Astrocyte (in vitro differentiated cells and primary cell): ENCODE data around the gene ESYT1. TPM values are rescaled to one million over a fixed set of nuclear protein-coding genes. Genes with fewer than 3 reads are reported as not detected.

Source experiments
- DNase-seq: peaks from one replicate; pipeline ENCODE4 v3.0.0-alpha.2; 2010; ENCODE audit warnings: low read depth
- FAIRE-seq: peaks from 2 replicates; lab custom pipeline; 2011; peaks lifted over from hg19 to GRCh38; lab: Jason Lieb, UNC
- H2AFZ ChIP-seq: 2 replicates; pipeline ENCODE4 v1.6.0; 2012; ENCODE audit warnings: low read depth, low read length, inconsistent platforms
- H3K27ac ChIP-seq: 2 replicates; pipeline ENCODE4 v1.5.1; 2011; ENCODE audit warnings: low read depth, low read length, inconsistent platforms
- H3K27me3 ChIP-seq: 2 replicates; pipeline ENCODE4 v1.6.0; 2011; ENCODE audit warnings: low read length, inconsistent platforms; ENCODE audit not compliant: insufficient read depth
- H3K36me3 ChIP-seq: 2 replicates; pipeline ENCODE4 v1.5.1; 2011; ENCODE audit warnings: low read length, inconsistent platforms; ENCODE audit not compliant: insufficient read depth
- H3K4me1 ChIP-seq: 2 replicates; pipeline ENCODE4 v1.5.1; 2011; ENCODE audit warnings: low read length, inconsistent platforms; ENCODE audit not compliant: insufficient read depth
- H3K4me2 ChIP-seq: 2 replicates; pipeline ENCODE4 v1.6.0; 2012; ENCODE audit warnings: low read length, inconsistent platforms
- H3K4me3 ChIP-seq: 2 replicates; pipeline ENCODE4 v1.5.1; 2011; ENCODE audit warnings: low read depth, mild to moderate bottlenecking, low read length, inconsistent platforms; ENCODE audit not compliant: insufficient read depth
- H3K79me2 ChIP-seq: 2 replicates; pipeline ENCODE4 v1.6.0; 2012; ENCODE audit warnings: mild to moderate bottlenecking, low read length, inconsistent platforms; ENCODE audit not compliant: insufficient read depth
- H3K9ac ChIP-seq: 2 replicates; pipeline ENCODE4 v1.6.0; 2012; ENCODE audit warnings: mild to moderate bottlenecking, low read length, inconsistent platforms
- H3K9me3 ChIP-seq: 2 replicates; pipeline ENCODE4 v1.5.1; 2012; ENCODE audit warnings: low read depth, mild to moderate bottlenecking, low read length, inconsistent platforms; ENCODE audit not compliant: insufficient read depth
- H4K20me1 ChIP-seq: 2 replicates; pipeline ENCODE4 v1.6.0; 2012; ENCODE audit warnings: low read length, inconsistent platforms; ENCODE audit not compliant: insufficient read depth
- H3K27ac Mint-ChIP-seq: one replicate; pipeline ENCODE4 v1.8.0; 2021; ENCODE audit warnings: mild to moderate bottlenecking, mixed read lengths; ENCODE audit not compliant: unreplicated experiment
- H3K27me3 Mint-ChIP-seq: one replicate; pipeline ENCODE4 v1.8.0; 2021; ENCODE audit warnings: low read depth, mixed read lengths; ENCODE audit not compliant: unreplicated experiment
- H3K36me3 Mint-ChIP-seq: one replicate; pipeline ENCODE4 v1.8.0; 2021; ENCODE audit warnings: low read depth, mixed read lengths; ENCODE audit not compliant: unreplicated experiment
- H3K4me1 Mint-ChIP-seq: one replicate; pipeline ENCODE4 v1.8.0; 2021; ENCODE audit warnings: low read depth, mixed read lengths; ENCODE audit not compliant: unreplicated experiment
- H3K4me3 Mint-ChIP-seq: one replicate; pipeline ENCODE4 v1.8.0; 2021; ENCODE audit warnings: mild to moderate bottlenecking, moderate library complexity, mixed read lengths; ENCODE audit not compliant: unreplicated experiment
- H3K9me3 Mint-ChIP-seq: one replicate; pipeline ENCODE4 v1.8.0; 2021; ENCODE audit warnings: mild to moderate bottlenecking, mixed read lengths; ENCODE audit not compliant: unreplicated experiment
- CTCF ChIP-seq: IDR thresholded peaks from 2 replicates; pipeline ENCODE4 v1.5.1; 2011; ENCODE audit warnings: low read depth, mild to moderate bottlenecking, inconsistent platforms, low read length, moderate library complexity; ENCODE audit not compliant: insufficient read depth
- EZH2 ChIP-seq: IDR thresholded peaks from 2 replicates; pipeline ENCODE4 v1.6.1; 2012; ENCODE audit warnings: mild to moderate bottlenecking, low read length, inconsistent platforms; ENCODE audit not compliant: insufficient read depth
- total RNA-seq: library from RNA; stranded (reverse); gene quantifications from 2 replicates; pipeline ENCODE4 v1.2.1, GENCODE V29; 2021

The ESYT1 gene
- total RNA-seq, 1 donor from 2014 or later: 142 TPM

GRCh38 chr12:56143217-56143616 is 15.2 kb downstream of the ESYT1 start:
- peaks cover 5% of the 10 kb centered on the region for H3K4me1 Mint-ChIP-seq
- Histone ChIP-seq H3K36me3 (peaks cover 47% of the 10 kb centered on the region), H3K4me3 (no peak overlapping the region), H3K79me2 (no peaks in the 10 kb centered on the region), H4K20me1 (no peaks in the 10 kb centered on the region), H3K27ac (no peak overlapping the region), H3K4me1 (no peaks in the 10 kb centered on the region), H3K4me2 (no peak overlapping the region), H3K9me3 (no peaks in the 10 kb centered on the region), H2AFZ (no peak overlapping the region), H3K9ac (no peak overlapping the region), H3K27me3 (no peaks in the 10 kb centered on the region)
- peak overlapping the region; percentile 50 for H3K4me3 Mint-ChIP-seq
- H3K9me3 Mint-ChIP-seq: peaks cover 4% of the 10 kb centered on the region
- FAIRE-seq: no peak
- peak overlapping the region; percentile 12 for H3K27ac Mint-ChIP-seq
- H3K27me3 Mint-ChIP-seq: no peaks in the 10 kb centered on the region
- DNase-seq: no peak
- peaks cover 48% of the 10 kb centered on the region for H3K36me3 Mint-ChIP-seq
- TF ChIP-seq CTCF (no peak), EZH2 (no peak)

- no peaks in the 10 kb centered on the region for H4K20me1 ChIP-seq
- H3K4me2 ChIP-seq: no peak overlapping the region
- Mint-ChIP-seq H3K4me1 (peaks cover 5% of the 10 kb centered on the region), H3K27me3 (no peaks in the 10 kb centered on the region), H3K4me3 (peak overlapping the region; percentile 50), H3K27ac (no peak overlapping the region), H3K36me3 (peaks cover 41% of the 10 kb centered on the region), H3K9me3 (peaks cover 4% of the 10 kb centered on the region)
- no peak overlapping the region for H2AFZ ChIP-seq
- peaks cover 43% of the 10 kb centered on the region for H3K36me3 ChIP-seq
- FAIRE-seq (no peak), DNase-seq (no peak)
- TF ChIP-seq CTCF (no peak), EZH2 (no peak)
- no peaks in the 10 kb centered on the region for H3K27me3 ChIP-seq
- no peak overlapping the region for H3K4me3 ChIP-seq
- no peaks in the 10 kb centered on the region for H3K9me3 ChIP-seq
- no peaks in the 10 kb centered on the region for H3K79me2 ChIP-seq
- no peak overlapping the region for H3K9ac ChIP-seq
- H3K27ac ChIP-seq: no peak overlapping the region
- H3K4me1 ChIP-seq: no peaks in the 10 kb centered on the region
Observed at GRCh38 chr12:56143870-56144269, 15.8 kb downstream of the ESYT1 start.

GRCh38 chr12:56145217-56145616 is 17.1 kb downstream of the ESYT1 start:
- Histone ChIP-seq H3K36me3 (peaks cover 39% of the 10 kb centered on the region), H4K20me1 (no peaks in the 10 kb centered on the region), H3K27ac (no peak overlapping the region), H3K4me1 (peaks cover under 1% of the 10 kb centered on the region), H3K4me2 (no peak overlapping the region), H3K9ac (no peak overlapping the region), H3K4me3 (no peak overlapping the region), H3K9me3 (no peaks in the 10 kb centered on the region), H2AFZ (no peak overlapping the region), H3K27me3 (no peaks in the 10 kb centered on the region), H3K79me2 (no peaks in the 10 kb centered on the region)
- Mint-ChIP-seq H3K4me1 (peaks cover 5% of the 10 kb centered on the region), H3K4me3 (no peak overlapping the region), H3K9me3 (peaks cover 4% of the 10 kb centered on the region), H3K27me3 (no peaks in the 10 kb centered on the region), H3K27ac (no peak overlapping the region), H3K36me3 (peaks cover 35% of the 10 kb centered on the region)
- no peak for TF ChIP-seq EZH2
- TF ChIP-seq CTCF: no peak
- DNase-seq: no peak
- no peak for FAIRE-seq
